Gastrocnemius medialis (tissue), 4 donors: ENCODE measurements around the gene LHPP.

Source experiments
- CTCF ChIP-seq, 5 experiments: fragments of 450-650 bp in 3 of 5; fragments of 200-600 bp in 2 of 5; sonication (generic) in 2 of 5; IDR thresholded peaks in 4 of 5; conservative IDR thresholded peaks in 1 of 5; 1 replicate in 4 of 5; 2 replicates in 1 of 5; pipeline ENCODE4 v1.5.1; 2016 to 2019; ENCODE audit warnings: antibody characterized with exemption in 5 of 5, mild to moderate bottlenecking in 3 of 5, moderate library complexity in 3 of 5
- POLR2A ChIP-seq, 2 donors: fragments of 450-650 bp; IDR thresholded peaks; one replicate each; pipeline ENCODE4 v1.6.1; 2017; ENCODE audit warnings: antibody characterized with exemption in 2 of 2, mild to moderate bottlenecking in 2 of 2, moderate library complexity in 2 of 2

DNA sequence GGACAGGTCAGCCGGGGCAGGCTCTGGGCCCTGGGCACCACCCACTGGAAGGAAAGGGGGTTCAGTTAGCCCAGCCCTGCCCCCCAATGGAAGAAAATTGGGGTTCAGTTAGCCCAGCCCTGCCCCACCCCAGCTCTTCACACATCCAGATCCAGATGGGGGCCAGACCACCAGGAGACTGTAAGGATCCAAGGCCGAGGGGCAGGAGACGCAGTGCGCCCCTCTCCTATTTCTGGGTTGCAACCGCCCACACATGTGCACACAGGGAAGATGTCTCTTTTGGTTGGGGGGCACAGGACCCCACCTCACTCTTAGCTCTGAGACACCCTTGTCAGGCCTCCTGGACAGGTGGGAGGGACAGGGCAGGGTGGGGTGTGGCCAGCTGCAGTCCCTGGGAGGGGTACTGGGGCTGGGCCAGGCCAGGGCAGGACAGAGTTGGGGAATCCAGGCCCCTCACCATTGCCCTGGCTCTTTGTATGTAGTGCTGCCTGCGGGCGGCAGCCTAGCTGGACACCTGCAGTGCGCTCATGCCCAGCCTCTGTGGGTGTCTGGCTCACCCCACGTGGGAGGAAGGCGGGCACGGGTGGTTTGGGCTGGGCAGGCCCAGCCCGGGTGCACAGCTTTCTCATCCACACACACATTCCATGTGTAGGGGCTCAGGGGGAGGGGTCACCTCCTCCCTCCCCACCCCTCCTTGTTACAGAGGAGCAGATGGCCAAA is 141.2 kb downstream of the LHPP start:
- TF ChIP-seq POLR2A (IDR thresholded peaks at IDR 0.05): no peak
- TF ChIP-seq CTCF (IDR thresholded peaks at IDR 0.05 in 4 of 5, conservative IDR thresholded peaks at IDR 0.05 in 1 of 5): no peak
